Stimulated activated naive CD8-positive, alpha-beta T cell treated with anti-CD3 and anti-CD28 coated beads, Interleukin-15, Interleukin-2, amounts not matched to agents 100 ng/mL and 50 ng/mL, for 24 hours (primary cell): ENCODE results near the gene SQSTM1.
A peak's percentile ranks its signal among the peaks of the same experiment; 100 is the strongest.

Experiments
- H3K27ac Mint-ChIP-seq: one replicate; pipeline ENCODE4 v1.8.0; 2021; ENCODE audit warnings: mild to moderate bottlenecking, mixed read lengths
- H3K27me3 Mint-ChIP-seq: one replicate; pipeline ENCODE4 v1.8.0; 2021; ENCODE audit warnings: mixed read lengths
- H3K36me3 Mint-ChIP-seq: one replicate; pipeline ENCODE4 v1.8.0; 2021; ENCODE audit warnings: low read depth, mixed read lengths
- H3K4me1 Mint-ChIP-seq: one replicate; pipeline ENCODE4 v1.8.0; 2021; ENCODE audit warnings: low read depth, mixed read lengths
- H3K4me3 Mint-ChIP-seq: one replicate; pipeline ENCODE4 v1.8.0; 2021; ENCODE audit warnings: mild to moderate bottlenecking, mixed read lengths
- H3K9me3 Mint-ChIP-seq: one replicate; pipeline ENCODE4 v1.8.0; 2021; ENCODE audit warnings: mixed read lengths

Gene SQSTM1

DNA sequence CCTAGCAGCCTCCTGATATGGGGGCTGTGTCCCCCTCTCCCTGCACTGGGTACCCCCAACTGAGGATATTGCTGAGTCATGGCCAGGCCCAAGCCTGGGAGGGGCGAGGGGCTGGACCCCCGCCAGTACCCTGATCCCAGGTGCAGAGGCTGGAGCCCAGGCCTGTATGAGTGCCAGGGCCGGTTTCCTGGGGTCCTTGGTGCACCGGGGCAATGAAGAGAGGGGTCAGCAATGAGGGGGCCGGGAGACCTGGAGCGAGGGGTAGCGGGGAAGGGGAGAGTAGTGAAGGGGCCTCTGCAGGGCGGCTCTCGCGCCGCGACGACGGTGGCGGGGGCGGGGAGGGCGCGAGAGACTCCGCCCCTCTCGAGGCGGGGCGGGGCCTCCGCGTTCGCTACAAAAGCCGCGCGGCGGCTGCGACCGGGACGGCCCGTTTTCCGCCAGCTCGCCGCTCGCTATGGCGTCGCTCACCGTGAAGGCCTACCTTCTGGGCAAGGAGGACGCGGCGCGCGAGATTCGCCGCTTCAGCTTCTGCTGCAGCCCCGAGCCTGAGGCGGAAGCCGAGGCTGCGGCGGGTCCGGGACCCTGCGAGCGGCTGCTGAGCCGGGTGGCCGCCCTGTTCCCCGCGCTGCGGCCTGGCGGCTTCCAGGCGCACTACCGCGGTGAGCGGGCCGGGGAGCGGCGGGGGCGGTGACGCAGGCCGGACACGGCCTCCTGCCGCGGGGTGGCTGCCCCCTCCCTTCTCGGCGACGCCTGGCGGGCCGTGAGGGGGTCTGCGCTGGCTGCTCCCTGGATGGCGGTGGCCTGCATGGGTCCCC lies at the start of gene SQSTM1:
TSS of gene SQSTM1 (plus strand) at position 423 of the 815 bp plus-strand sequence. CDS start at position 455, 32 bp downstream.
- H3K4me1 Mint-ChIP-seq, result peaks cover 61% of the 10 kb centered on the region
- no peaks in the 10 kb centered on the region for H3K9me3 Mint-ChIP-seq
- no peaks in the 10 kb centered on the region for H3K27me3 Mint-ChIP-seq
- H3K36me3 Mint-ChIP-seq, result peaks cover 20% of the 10 kb centered on the region
- peak within 1 kb of the TSS; percentile 91 for H3K4me3 Mint-ChIP-seq
- H3K27ac Mint-ChIP-seq, result peak within 1 kb of the TSS; percentile 93

DNA sequence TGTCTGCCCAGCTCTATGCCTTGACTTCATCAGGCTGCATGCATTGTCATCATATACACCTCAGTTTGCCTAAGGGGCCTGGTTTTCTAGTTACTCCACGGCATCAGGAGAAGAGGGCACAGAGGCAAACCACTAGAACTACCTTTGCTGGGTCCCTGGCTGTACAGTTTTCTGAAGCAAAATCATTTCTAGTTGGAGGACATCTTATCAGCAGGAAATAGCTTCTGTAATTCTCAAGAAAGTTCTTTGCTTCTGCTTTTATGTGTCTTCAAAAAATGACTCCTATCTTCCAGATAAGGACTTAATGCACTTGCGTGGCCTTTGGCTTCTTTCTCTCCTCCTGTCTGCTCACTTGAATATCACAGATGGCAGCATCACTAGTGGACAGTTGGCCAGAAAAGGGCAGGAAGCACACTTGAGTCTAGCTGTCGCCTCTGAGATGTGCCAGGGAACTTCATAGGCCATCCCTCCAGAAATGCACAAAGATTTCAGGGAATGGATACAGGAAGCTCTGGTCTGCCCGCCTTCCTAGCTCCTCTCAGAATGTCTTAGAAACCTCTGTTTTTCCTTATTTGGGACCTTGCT lies 49.3 kb upstream of the SQSTM1 start:
- Mint-ChIP-seq H3K27me3 (no peaks in the 10 kb centered on the region), H3K36me3 (peaks cover 59% of the 10 kb centered on the region), H3K4me1 (peaks cover 5% of the 10 kb centered on the region), H3K4me3 (no peak overlapping the region), H3K9me3 (no peaks in the 10 kb centered on the region), H3K27ac (no peak overlapping the region)

GRCh38 chr5:179772351-179772750 lies 48.4 kb upstream of the SQSTM1 start:
- Mint-ChIP-seq H3K27ac (no peak overlapping the region), H3K27me3 (no peaks in the 10 kb centered on the region), H3K9me3 (no peaks in the 10 kb centered on the region), H3K4me3 (no peak overlapping the region), H3K4me1 (peaks cover 5% of the 10 kb centered on the region), H3K36me3 (peaks cover 53% of the 10 kb centered on the region)

DNA sequence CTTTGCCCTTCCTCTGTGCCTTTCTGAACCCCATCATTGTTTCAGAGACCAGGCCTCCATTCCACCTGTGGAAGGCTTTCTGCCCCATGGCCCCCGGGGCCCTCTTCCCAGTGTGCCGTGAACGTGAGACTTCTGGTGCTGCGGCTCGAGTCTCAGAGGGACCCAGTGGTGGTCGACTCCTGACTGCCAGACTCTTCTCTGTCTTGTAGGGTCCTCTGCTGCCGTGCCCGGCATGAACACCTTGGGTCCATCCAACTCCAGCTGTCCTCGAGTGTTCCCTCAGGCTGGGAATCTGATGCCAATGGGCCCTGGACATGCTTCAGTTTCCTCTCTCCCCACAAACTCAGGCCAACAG lies 47.0 kb upstream of the SQSTM1 start:
- H3K36me3 Mint-ChIP-seq, result peaks cover 48% of the 10 kb centered on the region
- no peaks in the 10 kb centered on the region for H3K4me1 Mint-ChIP-seq
- H3K4me3 Mint-ChIP-seq, result no peak overlapping the region
- no peaks in the 10 kb centered on the region for H3K27me3 Mint-ChIP-seq
- H3K27ac Mint-ChIP-seq, result no peak overlapping the region
- H3K9me3 Mint-ChIP-seq, result no peaks in the 10 kb centered on the region

GRCh38 chr5:179774442-179774841 lies 46.3 kb upstream of the SQSTM1 start:
- no peaks in the 10 kb centered on the region for H3K27me3 Mint-ChIP-seq
- H3K4me1 Mint-ChIP-seq, result no peaks in the 10 kb centered on the region
- H3K4me3 Mint-ChIP-seq, result no peak overlapping the region
- no peaks in the 10 kb centered on the region for H3K9me3 Mint-ChIP-seq
- H3K27ac Mint-ChIP-seq, result no peak overlapping the region
- peaks cover 46% of the 10 kb centered on the region for H3K36me3 Mint-ChIP-seq

- H3K27ac Mint-ChIP-seq, result no peak overlapping the region
- no peak overlapping the region for H3K4me3 Mint-ChIP-seq
- no peaks in the 10 kb centered on the region for H3K4me1 Mint-ChIP-seq
- H3K36me3 Mint-ChIP-seq, result peaks cover 36% of the 10 kb centered on the region
- H3K9me3 Mint-ChIP-seq, result no peaks in the 10 kb centered on the region
- H3K27me3 Mint-ChIP-seq, result no peaks in the 10 kb centered on the region
Measured at GRCh38 chr5:179776411-179776938, 44.2 kb upstream of the SQSTM1 start.

GRCh38 chr5:179777456-179777855 lies 43.2 kb upstream of the SQSTM1 start:
- no peaks in the 10 kb centered on the region for H3K9me3 Mint-ChIP-seq
- no peak overlapping the region for H3K4me3 Mint-ChIP-seq
- H3K27ac Mint-ChIP-seq, result peak overlapping the region; percentile 37
- H3K36me3 Mint-ChIP-seq, result peaks cover 33% of the 10 kb centered on the region
- no peaks in the 10 kb centered on the region for H3K27me3 Mint-ChIP-seq
- H3K4me1 Mint-ChIP-seq, result no peaks in the 10 kb centered on the region

GRCh38 chr5:179777909-179778308 lies 42.8 kb upstream of the SQSTM1 start:
- peaks cover 30% of the 10 kb centered on the region for H3K36me3 Mint-ChIP-seq
- no peaks in the 10 kb centered on the region for H3K4me1 Mint-ChIP-seq
- no peaks in the 10 kb centered on the region for H3K27me3 Mint-ChIP-seq
- no peak overlapping the region for H3K4me3 Mint-ChIP-seq
- H3K27ac Mint-ChIP-seq, result peak overlapping the region; percentile 37
- no peaks in the 10 kb centered on the region for H3K9me3 Mint-ChIP-seq

DNA sequence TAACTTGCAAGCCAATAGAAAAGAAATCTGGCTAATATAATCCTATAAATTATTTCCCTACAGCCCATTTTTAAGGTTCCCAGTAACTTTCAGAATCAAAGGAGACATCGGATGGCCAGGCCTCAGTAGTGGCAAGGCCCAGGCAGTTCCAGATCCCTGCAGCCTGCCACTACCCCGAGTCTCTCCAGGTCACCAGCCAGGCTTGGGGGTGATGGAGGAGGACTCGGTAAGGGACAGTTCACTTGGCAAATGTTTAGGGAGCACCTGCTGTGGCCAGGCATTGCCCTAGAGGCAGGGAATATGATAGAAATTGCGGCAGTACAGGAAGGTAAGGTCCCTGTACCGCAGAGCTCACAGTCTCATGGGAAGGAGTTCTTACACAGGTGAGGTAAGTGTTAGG lies 42.1 kb upstream of the SQSTM1 start:
- Mint-ChIP-seq H3K27me3 (no peaks in the 10 kb centered on the region), H3K4me1 (no peaks in the 10 kb centered on the region), H3K27ac (no peak overlapping the region), H3K36me3 (peaks cover 23% of the 10 kb centered on the region), H3K4me3 (no peak overlapping the region), H3K9me3 (no peaks in the 10 kb centered on the region)

DNA sequence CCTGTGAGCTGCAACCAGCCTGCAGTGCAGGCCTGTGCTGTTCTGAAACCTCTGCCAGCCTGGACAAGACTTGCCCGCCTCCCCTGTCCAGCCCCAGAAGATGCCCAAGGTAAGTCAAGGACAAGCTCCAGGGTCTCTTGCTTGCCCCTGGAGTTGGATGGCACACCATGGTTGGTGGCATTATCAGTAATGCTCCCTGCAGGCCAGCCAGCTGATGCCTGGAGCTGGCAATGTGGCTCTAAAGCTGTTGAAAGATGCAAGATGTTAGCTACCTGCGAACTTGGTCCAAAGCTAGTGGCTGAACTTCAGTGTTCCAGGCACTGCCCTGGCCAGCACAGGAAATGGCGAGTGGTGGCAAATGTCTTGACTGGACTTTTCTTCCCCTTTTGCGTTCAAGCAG lies 40.9 kb upstream of the SQSTM1 start:
- Mint-ChIP-seq H3K27me3 (no peaks in the 10 kb centered on the region), H3K27ac (no peak overlapping the region), H3K4me1 (no peaks in the 10 kb centered on the region), H3K36me3 (peaks cover 17% of the 10 kb centered on the region), H3K9me3 (no peaks in the 10 kb centered on the region), H3K4me3 (no peak overlapping the region)

GRCh38 chr5:179780362-179780761 lies 40.3 kb upstream of the SQSTM1 start:
- Mint-ChIP-seq H3K27me3 (no peaks in the 10 kb centered on the region), H3K36me3 (peaks cover 17% of the 10 kb centered on the region), H3K9me3 (no peaks in the 10 kb centered on the region), H3K4me1 (no peaks in the 10 kb centered on the region), H3K4me3 (no peak overlapping the region), H3K27ac (no peak overlapping the region)

- no peak overlapping the region for H3K4me3 Mint-ChIP-seq
- no peak overlapping the region for H3K27ac Mint-ChIP-seq
- no peaks in the 10 kb centered on the region for H3K9me3 Mint-ChIP-seq
- no peaks in the 10 kb centered on the region for H3K4me1 Mint-ChIP-seq
- peaks cover 9% of the 10 kb centered on the region for H3K36me3 Mint-ChIP-seq
- H3K27me3 Mint-ChIP-seq, result no peaks in the 10 kb centered on the region
Measured at GRCh38 chr5:179781846-179782245, 38.9 kb upstream of the SQSTM1 start.

GRCh38 chr5:179783128-179783527 lies 37.6 kb upstream of the SQSTM1 start:
- Mint-ChIP-seq H3K4me1 (no peaks in the 10 kb centered on the region), H3K9me3 (no peaks in the 10 kb centered on the region), H3K4me3 (no peak overlapping the region), H3K27ac (no peak overlapping the region), H3K36me3 (peaks cover 9% of the 10 kb centered on the region), H3K27me3 (no peaks in the 10 kb centered on the region)

DNA sequence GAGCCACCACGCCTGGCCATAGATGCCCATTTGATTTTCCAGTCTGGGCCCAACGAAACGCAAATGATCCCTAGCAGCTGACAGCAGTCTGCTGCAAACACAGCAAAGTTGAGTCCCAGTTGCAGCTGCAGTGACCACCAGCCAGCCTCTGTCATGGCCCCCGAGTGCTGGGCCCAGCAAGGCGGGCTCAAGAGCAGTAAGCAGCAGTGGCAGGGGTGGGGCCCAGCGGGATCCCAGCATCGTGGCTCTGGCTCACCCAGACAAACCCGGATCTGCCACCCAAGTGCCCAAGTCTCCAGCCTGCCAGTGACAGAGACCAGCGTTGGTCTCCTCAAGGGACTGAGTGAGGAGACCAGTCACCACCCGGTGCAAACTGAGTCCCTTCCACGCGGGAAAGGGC lies 33.8 kb upstream of the SQSTM1 start:
- H3K9me3 Mint-ChIP-seq, result no peaks in the 10 kb centered on the region
- no peak overlapping the region for H3K4me3 Mint-ChIP-seq
- H3K36me3 Mint-ChIP-seq, result no peaks in the 10 kb centered on the region
- no peak overlapping the region for H3K27ac Mint-ChIP-seq
- no peaks in the 10 kb centered on the region for H3K4me1 Mint-ChIP-seq
- H3K27me3 Mint-ChIP-seq, result no peaks in the 10 kb centered on the region

DNA sequence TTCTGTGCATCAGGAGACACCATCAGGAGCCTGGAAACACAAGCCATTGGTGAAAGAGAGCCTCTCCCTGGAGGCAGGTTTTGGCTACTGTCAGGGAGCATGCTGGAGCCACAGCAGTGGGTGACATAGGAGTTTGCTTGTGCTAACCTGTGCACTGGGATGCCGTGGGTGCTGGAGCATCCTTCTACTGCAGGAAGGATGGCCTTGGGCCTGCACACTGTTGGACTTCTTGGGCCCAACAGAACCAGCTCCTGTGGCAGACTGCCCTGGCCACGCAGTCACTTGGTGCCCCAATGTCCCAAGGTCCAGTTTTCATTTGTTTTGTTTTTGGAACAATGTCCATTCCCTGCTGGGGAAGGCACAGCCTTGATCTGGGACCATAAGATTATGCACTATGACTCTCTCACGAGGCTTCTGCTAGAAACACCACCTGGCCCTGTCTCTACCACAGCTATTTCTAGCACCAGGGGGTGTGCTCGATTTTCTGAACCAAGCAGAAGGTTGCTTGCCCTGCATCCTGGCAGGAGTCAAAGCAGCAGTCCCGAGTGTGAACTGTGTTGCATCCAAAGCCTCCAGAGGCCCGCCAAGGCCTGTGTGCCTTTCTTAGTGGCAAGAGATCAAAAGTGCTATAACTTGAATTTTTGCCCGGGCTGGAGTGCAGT lies 32.4 kb upstream of the SQSTM1 start:
- Mint-ChIP-seq H3K4me1 (peaks cover 4% of the 10 kb centered on the region), H3K9me3 (no peaks in the 10 kb centered on the region), H3K36me3 (no peaks in the 10 kb centered on the region), H3K27ac (no peak overlapping the region), H3K4me3 (no peak overlapping the region), H3K27me3 (no peaks in the 10 kb centered on the region)
